Panc1 (cell line): ENCODE data around the gene LHX4. TPM values are rescaled to one million over a fixed set of nuclear protein-coding genes. Genes with fewer than 3 reads are reported as not detected.

Experiments used
- ATAC-seq: fragments of 200-7000 bp; cut with Tn5 transposase; 2 replicates; pipeline ENCODE4 v1.9.1; 2020; ENCODE audit warnings: mild to moderate bottlenecking, moderate library complexity
- BruUV-seq: library from RNA; stranded (reverse); fragments of 400-500 nt; replicated peaks from 2 replicates; lab custom pipeline; 2021; lab: Mats Ljungman, UMichigan
- CTCF ChIA-PET: fragments of 300-600 bp; sonication (Branson Sonifier 250); formaldehyde crosslinking; loops from one replicate; lab custom pipeline; 2022; ENCODE audit warnings: antibody characterized with exemption; lab: Charles Lee
- POLR2A ChIA-PET: fragments of 300-600 bp; sonication (Branson Sonifier 250); formaldehyde crosslinking; loops from one replicate; lab custom pipeline; 2022; ENCODE audit warnings: antibody characterized with exemption; lab: Charles Lee
- DNase-seq: peaks from one replicate; pipeline ENCODE4 v3.0.0-alpha.2; 2010; ENCODE audit warnings: low read depth, low spot score
- H3K27ac ChIP-seq: 2 replicates; pipeline ENCODE4 v1.5.1; 2011; ENCODE audit warnings: mild to moderate bottlenecking, low read length, inconsistent platforms
- H3K27me3 ChIP-seq: fragments of 200-500 bp; sonication (Bioruptor generic); 2 replicates; pipeline ENCODE4 v1.6.0; 2014; ENCODE audit warnings: low read length, inconsistent platforms; ENCODE audit not compliant: control insufficient read depth, insufficient read depth
- H3K36me3 ChIP-seq: fragments of 200-500 bp; sonication (Bioruptor generic); 2 replicates; pipeline ENCODE4 v1.5.1; 2014; ENCODE audit warnings: inconsistent platforms, mild to moderate bottlenecking, low read length, moderate library complexity; ENCODE audit not compliant: control insufficient read depth, insufficient read depth
- H3K4me1 ChIP-seq: 2 replicates; pipeline ENCODE4 v1.5.1; 2011; ENCODE audit warnings: inconsistent platforms, mild to moderate bottlenecking, low read length, moderate library complexity; ENCODE audit not compliant: control insufficient read depth, insufficient read depth
- H3K4me3 ChIP-seq, 2 experiments: 2 replicates each; pipeline ENCODE4 v1.5.1; 2011 to 2012; ENCODE audit warnings: low read depth in 2 of 2, low read length in 2 of 2, mild to moderate bottlenecking in 2 of 2, inconsistent platforms in 1 of 2, moderate library complexity in 1 of 2
- H3K9me3 ChIP-seq: fragments of 200-500 bp; sonication (Bioruptor generic); 2 replicates; pipeline ENCODE4 v1.5.1; 2014; ENCODE audit warnings: low read depth, mild to moderate bottlenecking, inconsistent platforms, low read length, moderate library complexity; ENCODE audit not compliant: control insufficient read depth, insufficient read depth
- POLR2AphosphoS5 ChIP-seq: IDR thresholded peaks from 2 replicates; pipeline ENCODE4 v1.6.1; 2012; ENCODE audit warnings: mild to moderate bottlenecking, low read depth, low read length, moderate library complexity
- SIN3A ChIP-seq: IDR thresholded peaks from 2 replicates; pipeline ENCODE4 v1.6.1; 2012; ENCODE audit warnings: low read depth, mild to moderate bottlenecking, low read length, moderate library complexity, borderline replicate concordance; ENCODE audit not compliant: insufficient read depth
- TCF7L2 ChIP-seq: IDR thresholded peaks from 2 replicates; pipeline ENCODE4 v1.6.1; 2011; ENCODE audit warnings: mild to moderate bottlenecking, low read depth, low read length, inconsistent platforms
- in situ Hi-C: cut with HindIII; loops from 2 replicates; pipeline ENCODE4 v1.10.0; 2016; ENCODE audit warnings: low sequenced_read_pairs, low pct_unique_long_range_greater_than_20kb
- intact Hi-C: fragments of 100-400 bp; cut with micrococcal nuclease; formaldehyde crosslinking; loops from one replicate; pipeline ENCODE4 v1.10.0; 2022; ENCODE audit not compliant: unreplicated experiment
- total RNA-seq: library from RNA; stranded (reverse); gene quantifications from one replicate; pipeline ENCODE4 v1.2.1, GENCODE V29; 2021; ENCODE audit not compliant: unreplicated experiment
- TF ChIP-seq, protein P1 (sequence below): fragments of 450-650 bp; IDR thresholded peaks from 2 replicates; pipeline ENCODE4 v1.5.1; 2017; ENCODE audit warnings: mild to moderate bottlenecking
- TF ChIP-seq, protein P2 (sequence below), 2 experiments: IDR thresholded peaks; 2 replicates each; pipeline ENCODE4 v1.6.1; 2011 to 2012; ENCODE audit warnings: low read depth in 2 of 2, control low read depth in 1 of 2, low read length in 1 of 2, mild to moderate bottlenecking in 1 of 2, moderate library complexity in 1 of 2; ENCODE audit not compliant: insufficient read depth in 1 of 2

LHX4 gene
- total RNA-seq, 1 experiment from 2014 or later: 0.72 TPM

DNA sequence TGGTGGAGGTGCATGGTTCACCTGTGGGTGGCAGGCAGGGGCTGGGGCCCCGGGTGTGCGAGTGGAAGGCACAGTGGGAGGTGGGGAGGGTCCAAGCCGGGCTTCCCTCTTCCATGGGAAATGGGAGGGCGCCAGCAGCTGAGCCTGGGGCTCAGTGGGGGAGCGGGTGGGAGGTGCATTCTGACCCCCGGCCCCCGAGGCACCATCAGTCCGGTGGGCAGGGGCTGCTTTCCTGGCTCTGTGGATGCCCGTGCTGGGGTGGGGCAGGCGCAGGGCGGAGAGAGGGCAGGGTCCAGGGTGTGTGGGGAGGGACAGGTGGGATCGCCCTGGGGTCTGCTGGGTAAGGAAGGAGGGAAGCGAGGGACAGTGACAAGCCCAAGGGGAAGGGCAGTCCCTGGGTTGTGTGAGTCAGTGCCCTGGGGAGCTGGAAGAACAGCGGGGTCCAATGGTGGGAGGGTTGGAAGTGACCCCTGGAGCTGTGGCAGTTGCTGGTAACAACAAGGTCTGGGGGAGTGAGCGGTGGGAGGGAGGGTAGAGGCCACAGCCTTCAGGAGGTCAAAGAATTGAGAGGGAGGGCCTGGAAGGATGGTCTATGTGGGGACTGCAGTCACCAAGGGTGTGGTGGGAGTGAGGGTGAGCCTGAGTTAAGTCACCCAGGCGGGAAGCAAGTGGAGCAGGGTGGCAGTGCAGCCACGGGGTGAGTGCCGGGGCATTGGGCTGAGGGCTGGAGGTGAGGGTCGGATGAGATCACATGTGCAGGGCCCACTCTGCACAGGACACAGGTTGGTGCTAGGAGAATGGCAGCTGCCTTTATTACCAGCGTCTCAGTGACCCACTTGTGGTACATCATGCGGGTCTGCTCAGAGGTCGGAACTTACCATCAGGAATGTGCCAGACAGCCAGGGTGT lies 29.6 kb downstream of the LHX4 start:
- ChIA-PET CTCF (no interaction called here), POLR2A (no interaction called here)
- ATAC-seq: no peak
- no peak for DNase-seq
- TF ChIP-seq, protein P1, sequence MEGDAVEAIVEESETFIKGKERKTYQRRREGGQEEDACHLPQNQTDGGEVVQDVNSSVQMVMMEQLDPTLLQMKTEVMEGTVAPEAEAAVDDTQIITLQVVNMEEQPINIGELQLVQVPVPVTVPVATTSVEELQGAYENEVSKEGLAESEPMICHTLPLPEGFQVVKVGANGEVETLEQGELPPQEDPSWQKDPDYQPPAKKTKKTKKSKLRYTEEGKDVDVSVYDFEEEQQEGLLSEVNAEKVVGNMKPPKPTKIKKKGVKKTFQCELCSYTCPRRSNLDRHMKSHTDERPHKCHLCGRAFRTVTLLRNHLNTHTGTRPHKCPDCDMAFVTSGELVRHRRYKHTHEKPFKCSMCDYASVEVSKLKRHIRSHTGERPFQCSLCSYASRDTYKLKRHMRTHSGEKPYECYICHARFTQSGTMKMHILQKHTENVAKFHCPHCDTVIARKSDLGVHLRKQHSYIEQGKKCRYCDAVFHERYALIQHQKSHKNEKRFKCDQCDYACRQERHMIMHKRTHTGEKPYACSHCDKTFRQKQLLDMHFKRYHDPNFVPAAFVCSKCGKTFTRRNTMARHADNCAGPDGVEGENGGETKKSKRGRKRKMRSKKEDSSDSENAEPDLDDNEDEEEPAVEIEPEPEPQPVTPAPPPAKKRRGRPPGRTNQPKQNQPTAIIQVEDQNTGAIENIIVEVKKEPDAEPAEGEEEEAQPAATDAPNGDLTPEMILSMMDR: no peak
- no peak for TF ChIP-seq TCF7L2
- TF ChIP-seq, protein P2, sequence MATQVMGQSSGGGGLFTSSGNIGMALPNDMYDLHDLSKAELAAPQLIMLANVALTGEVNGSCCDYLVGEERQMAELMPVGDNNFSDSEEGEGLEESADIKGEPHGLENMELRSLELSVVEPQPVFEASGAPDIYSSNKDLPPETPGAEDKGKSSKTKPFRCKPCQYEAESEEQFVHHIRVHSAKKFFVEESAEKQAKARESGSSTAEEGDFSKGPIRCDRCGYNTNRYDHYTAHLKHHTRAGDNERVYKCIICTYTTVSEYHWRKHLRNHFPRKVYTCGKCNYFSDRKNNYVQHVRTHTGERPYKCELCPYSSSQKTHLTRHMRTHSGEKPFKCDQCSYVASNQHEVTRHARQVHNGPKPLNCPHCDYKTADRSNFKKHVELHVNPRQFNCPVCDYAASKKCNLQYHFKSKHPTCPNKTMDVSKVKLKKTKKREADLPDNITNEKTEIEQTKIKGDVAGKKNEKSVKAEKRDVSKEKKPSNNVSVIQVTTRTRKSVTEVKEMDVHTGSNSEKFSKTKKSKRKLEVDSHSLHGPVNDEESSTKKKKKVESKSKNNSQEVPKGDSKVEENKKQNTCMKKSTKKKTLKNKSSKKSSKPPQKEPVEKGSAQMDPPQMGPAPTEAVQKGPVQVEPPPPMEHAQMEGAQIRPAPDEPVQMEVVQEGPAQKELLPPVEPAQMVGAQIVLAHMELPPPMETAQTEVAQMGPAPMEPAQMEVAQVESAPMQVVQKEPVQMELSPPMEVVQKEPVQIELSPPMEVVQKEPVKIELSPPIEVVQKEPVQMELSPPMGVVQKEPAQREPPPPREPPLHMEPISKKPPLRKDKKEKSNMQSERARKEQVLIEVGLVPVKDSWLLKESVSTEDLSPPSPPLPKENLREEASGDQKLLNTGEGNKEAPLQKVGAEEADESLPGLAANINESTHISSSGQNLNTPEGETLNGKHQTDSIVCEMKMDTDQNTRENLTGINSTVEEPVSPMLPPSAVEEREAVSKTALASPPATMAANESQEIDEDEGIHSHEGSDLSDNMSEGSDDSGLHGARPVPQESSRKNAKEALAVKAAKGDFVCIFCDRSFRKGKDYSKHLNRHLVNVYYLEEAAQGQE (IDR thresholded peaks at IDR 0.05; ENCODE audit: insufficient read depth in 1 of 2, low read depth in 2 of 2, low read length in 1 of 2): no peak
- no peak for TF ChIP-seq POLR2AphosphoS5
- no peak for TF ChIP-seq SIN3A
- Histone ChIP-seq H3K4me1 (no peaks in the 10 kb centered on the region), H3K27ac (no peak overlapping the region), H3K36me3 (no peaks in the 10 kb centered on the region), H3K27me3 (no peaks in the 10 kb centered on the region), H3K4me3 (no peak overlapping the region), H3K9me3 (no peaks in the 10 kb centered on the region)
- no TSS peak for BruUV-seq
- in situ Hi-C loops: no loop called here
- intact Hi-C loops: no loop called here

DNA sequence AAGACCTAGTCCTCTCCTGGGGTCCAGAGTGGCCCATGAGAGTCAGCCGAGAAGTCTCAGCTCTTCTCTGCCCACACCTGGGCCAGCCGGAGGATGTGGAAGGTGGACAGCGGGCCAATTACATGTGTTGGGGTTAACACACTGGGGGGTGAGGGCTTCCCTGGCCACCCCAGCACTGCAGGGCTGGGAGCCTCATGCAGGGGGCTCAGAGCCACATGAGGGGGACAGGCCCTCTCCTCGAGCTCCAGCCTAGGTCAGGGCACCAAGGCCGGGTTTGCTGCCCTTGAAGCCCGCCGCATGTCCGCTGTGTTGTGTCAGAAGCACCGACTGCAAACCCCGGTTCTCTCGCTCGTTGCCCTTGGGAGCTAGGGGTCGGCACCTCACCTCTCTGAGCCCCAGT lies 30.5 kb downstream of the LHX4 start:
- CTCF ChIA-PET: no interaction called here
- ATAC-seq (no peak), DNase-seq (no peak)
- H3K9me3 ChIP-seq: no peaks in the 10 kb centered on the region
- POLR2A ChIA-PET: no interaction called here
- TF ChIP-seq TCF7L2 (no peak), SIN3A (no peak), POLR2AphosphoS5 (no peak)
- TF ChIP-seq, protein P2 (IDR thresholded peaks at IDR 0.05; ENCODE audit: insufficient read depth in 1 of 2, low read depth in 2 of 2, low read length in 1 of 2): no peak
- TF ChIP-seq, protein P1: no peak
- no peak overlapping the region for H3K4me3 ChIP-seq
- no TSS peak for BruUV-seq
- H3K27me3 ChIP-seq: no peaks in the 10 kb centered on the region
- no peaks in the 10 kb centered on the region for H3K36me3 ChIP-seq
- intact Hi-C loops (no loop called here), in situ Hi-C loops (no loop called here)
- H3K4me1 ChIP-seq: no peaks in the 10 kb centered on the region
- H3K27ac ChIP-seq: no peak overlapping the region
